Body of pancreas (tissue), 4 donors: Measurements from ENCODE around the gene C4orf17.

Source experiments
- POLR2A ChIP-seq, 3 donors: fragments of 450-650 bp; IDR thresholded peaks; one replicate each; pipeline ENCODE4 v1.6.1; 2016; ENCODE audit warnings: antibody characterized with exemption in 3 of 3, mild to moderate bottlenecking in 2 of 3
- TF ChIP-seq, protein P1 (sequence below), 7 experiments: fragments of 450-650 bp in 4 of 7; fragments of 200-600 bp in 3 of 7; sonication (generic) in 3 of 7; IDR thresholded peaks; one replicate each; pipeline ENCODE4 v1.5.1; 2016 to 2019; ENCODE audit warnings: antibody characterized with exemption in 7 of 7

DNA sequence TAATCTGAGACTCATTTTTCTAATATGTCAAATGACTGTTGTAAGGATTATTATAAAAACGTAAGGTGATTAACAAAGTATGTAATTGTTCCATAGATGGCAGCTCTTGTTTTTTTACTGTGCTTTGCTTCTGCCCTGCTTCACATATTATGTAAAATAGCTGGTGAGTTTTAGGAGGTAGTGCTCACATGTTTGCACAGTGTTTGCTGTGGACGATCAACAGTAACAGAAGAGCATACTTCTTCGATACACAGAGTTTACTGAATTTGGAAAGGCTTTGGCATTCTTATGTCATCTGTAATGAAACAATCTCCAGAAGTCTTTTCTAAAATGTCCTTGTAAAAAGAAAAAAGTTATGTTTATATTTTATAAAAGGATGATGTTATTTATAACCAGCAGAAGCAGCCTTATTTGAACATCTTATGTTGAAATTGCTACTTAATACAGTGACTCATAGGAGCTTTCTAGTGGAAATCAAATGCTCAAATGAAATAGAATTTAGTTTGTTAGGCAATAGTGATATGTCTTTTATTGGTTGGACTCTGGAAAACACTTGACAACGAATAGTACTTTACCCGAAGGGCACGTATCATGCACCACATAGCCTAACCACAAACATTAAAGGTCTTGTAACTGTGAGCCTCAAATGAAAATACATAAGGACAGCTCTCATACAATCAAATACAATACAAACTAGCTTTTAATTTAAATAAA is 61.9 kb downstream of the C4orf17 start:
- no peak for TF ChIP-seq POLR2A (IDR thresholded peaks at IDR 0.05)
- TF ChIP-seq, protein P1, sequence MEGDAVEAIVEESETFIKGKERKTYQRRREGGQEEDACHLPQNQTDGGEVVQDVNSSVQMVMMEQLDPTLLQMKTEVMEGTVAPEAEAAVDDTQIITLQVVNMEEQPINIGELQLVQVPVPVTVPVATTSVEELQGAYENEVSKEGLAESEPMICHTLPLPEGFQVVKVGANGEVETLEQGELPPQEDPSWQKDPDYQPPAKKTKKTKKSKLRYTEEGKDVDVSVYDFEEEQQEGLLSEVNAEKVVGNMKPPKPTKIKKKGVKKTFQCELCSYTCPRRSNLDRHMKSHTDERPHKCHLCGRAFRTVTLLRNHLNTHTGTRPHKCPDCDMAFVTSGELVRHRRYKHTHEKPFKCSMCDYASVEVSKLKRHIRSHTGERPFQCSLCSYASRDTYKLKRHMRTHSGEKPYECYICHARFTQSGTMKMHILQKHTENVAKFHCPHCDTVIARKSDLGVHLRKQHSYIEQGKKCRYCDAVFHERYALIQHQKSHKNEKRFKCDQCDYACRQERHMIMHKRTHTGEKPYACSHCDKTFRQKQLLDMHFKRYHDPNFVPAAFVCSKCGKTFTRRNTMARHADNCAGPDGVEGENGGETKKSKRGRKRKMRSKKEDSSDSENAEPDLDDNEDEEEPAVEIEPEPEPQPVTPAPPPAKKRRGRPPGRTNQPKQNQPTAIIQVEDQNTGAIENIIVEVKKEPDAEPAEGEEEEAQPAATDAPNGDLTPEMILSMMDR (IDR thresholded peaks at IDR 0.05) = no peak
